HG03460 (cell line): ENCODE results near the gene ACP6.

ENCODE experiments used
- ATAC-seq: cut with Tn5 transposase; IDR thresholded peaks from one replicate; pipeline ENCODE4 v1.9.1; 2021; ENCODE audit not compliant: unreplicated experiment

Gene ACP6

GRCh38 chr1:147652306-147652705, 18.0 kb downstream of the ACP6 start:
- ATAC-seq, result no peak

GRCh38 chr1:147651466-147651865, 18.9 kb downstream of the ACP6 start:
- no peak for ATAC-seq

- no peak for ATAC-seq
These were observed 21.4 kb downstream of the ACP6 start for GRCh38 chr1:147648933-147649332.

GRCh38 chr1:147647796-147648633, 22.3 kb downstream of the ACP6 start:
- no peak for ATAC-seq

GRCh38 chr1:147643974-147644373, 26.4 kb downstream of the ACP6 start:
- no peak for ATAC-seq

GRCh38 chr1:147641695-147642592, 28.4 kb downstream of the ACP6 start:
- no peak for ATAC-seq

GRCh38 chr1:147641291-147641690, 29.0 kb downstream of the ACP6 start:
- no peak for ATAC-seq

GRCh38 chr1:147640553-147641165, 29.7 kb downstream of the ACP6 start:
- ATAC-seq, result peak; percentile 84

GRCh38 chr1:147636314-147636713, 34.0 kb downstream of the ACP6 start:
- no peak for ATAC-seq

GRCh38 chr1:147635342-147635741, 35.0 kb downstream of the ACP6 start:
- ATAC-seq, result no peak

GRCh38 chr1:147634645-147635044, 35.7 kb downstream of the ACP6 start:
- ATAC-seq, result no peak

- no peak for ATAC-seq
These were observed 36.6 kb downstream of the ACP6 start for GRCh38 chr1:147633759-147634158.

- ATAC-seq, result no peak
These were observed 38.5 kb downstream of the ACP6 start for GRCh38 chr1:147631839-147632238.

- no peak for ATAC-seq
These were observed 39.9 kb downstream of the ACP6 start for GRCh38 chr1:147630447-147630846.

GRCh38 chr1:147630022-147630421, 40.3 kb downstream of the ACP6 start:
- ATAC-seq, result no peak

GRCh38 chr1:147628441-147628840, 41.9 kb downstream of the ACP6 start:
- no peak for ATAC-seq

GRCh38 chr1:147627435-147628110, 42.8 kb downstream of the ACP6 start:
- ATAC-seq, result no peak

- ATAC-seq, result no peak
These were observed 43.6 kb downstream of the ACP6 start for GRCh38 chr1:147626739-147627138.

- no peak for ATAC-seq
These were observed 44.0 kb downstream of the ACP6 start for GRCh38 chr1:147626291-147626690.

GRCh38 chr1:147625362-147625995, 44.8 kb downstream of the ACP6 start:
- ATAC-seq, result no peak
